Lung (tissue), 12 donors: ENCODE data around the gene PCGF6. TPM values are rescaled to one million over a fixed set of nuclear protein-coding genes. Genes with fewer than 3 reads are reported as not detected.

Source experiments
- ATAC-seq: fragments of 200-7000 bp; cut with Tn5 transposase; one replicate; pipeline ENCODE4 v1.9.1; 2020; ENCODE audit warnings: moderate number of reproducible peaks; ENCODE audit not compliant: insufficient read depth, low FRiP score
- DNase-seq, 3 donors: peaks; one replicate each; pipeline ENCODE4 v3.0.0-alpha.2; 2013 to 2017
- H3K27ac ChIP-seq, 2 donors: one replicate each; pipeline ENCODE4 v1.5.1; 2013; ENCODE audit warnings: mild to moderate bottlenecking in 2 of 2, moderate library complexity in 2 of 2, control low read depth in 1 of 2, inconsistent platforms in 1 of 2, low read depth in 1 of 2, low read length in 1 of 2
- H3K27me3 ChIP-seq, 3 donors: one replicate each; pipeline ENCODE4 v1.5.1; 2013; ENCODE audit warnings: low read length in 2 of 3; ENCODE audit not compliant: control insufficient read depth in 3 of 3, insufficient read depth in 3 of 3
- H3K36me3 ChIP-seq, 4 donors: one replicate each; pipeline ENCODE4 v1.5.1; 2013; ENCODE audit warnings: low read length in 4 of 4, mild to moderate bottlenecking in 1 of 4, moderate library complexity in 1 of 4; ENCODE audit not compliant: control insufficient read depth in 4 of 4, insufficient read depth in 4 of 4
- H3K4me1 ChIP-seq, 5 donors: one replicate each; pipeline ENCODE4 v1.5.1; 2013; ENCODE audit warnings: low read length in 5 of 5, mild to moderate bottlenecking in 2 of 5, moderate library complexity in 1 of 5; ENCODE audit not compliant: control insufficient read depth in 5 of 5, insufficient read depth in 5 of 5
- H3K4me3 ChIP-seq: one replicate; pipeline ENCODE4 v1.5.1; 2013; ENCODE audit warnings: mild to moderate bottlenecking, control low read depth, moderate library complexity
- H3K9ac ChIP-seq, 2 donors: one replicate each; pipeline ENCODE4 v1.5.1; 2013; ENCODE audit warnings: low read length in 2 of 2, control low read depth in 1 of 2; ENCODE audit not compliant: insufficient read depth in 1 of 2
- H3K9me3 ChIP-seq, 4 donors: one replicate each; pipeline ENCODE4 v1.5.1; 2013; ENCODE audit warnings: low read length in 3 of 4, mild to moderate bottlenecking in 1 of 4, moderate library complexity in 1 of 4; ENCODE audit not compliant: control insufficient read depth in 4 of 4, insufficient read depth in 3 of 4
- CTCF ChIP-seq: IDR thresholded peaks from 2 replicates; pipeline ENCODE4 v1.5.1; 2012; ENCODE audit warnings: mild to moderate bottlenecking; ENCODE audit errors: control extremely low read depth, extremely low read depth
- WGBS, 2 donors: extraction: QIAGEN DNeasy Blood & Tissue Kit; methylation state at CpG; one replicate each; pipeline ENCODE4 v1.1.7; 2013; 5-methylcytosine and 5-hydroxymethylcytosine counted together
- polyA plus RNA-seq, 2 donors: library from polyadenylated mRNA; stranded (reverse); fragments of 200-250 nt; gene quantifications; one replicate each; pipeline ENCODE4 v1.2.1, GENCODE V29; 2013
- total RNA-seq, 2 donors: library from RNA; depleted of rRNA in 1 of 2; stranded (reverse); fragments of >200 nt in 1 of 2; gene quantifications; one replicate each; pipeline ENCODE4 v1.2.1, GENCODE V29; 2014 to 2021
- donor health status: control.
- donor health status: control.
- donor health status: Bipolar disorder and iron deficiency.
- donor health status: healthy.
- donor health status: DM: yes; HTN: yes; CAD: no.

The PCGF6 gene
- total and polyA plus RNA-seq, 4 donors = 5.2 to 7.7 (median 6.5) TPM

- H3K27me3 ChIP-seq = peaks cover 28 to 36% (median 35%) of the 10 kb centered on the region in 3 donors
- no peak overlapping the region for H3K9ac ChIP-seq
- WGBS, 2 donors = 8 to 13% methylated on average over 21 of the region's 21 CpGs
Observed at GRCh38 chr10:103276251-103276895, 74.6 kb downstream of the PCGF6 start.

DNA sequence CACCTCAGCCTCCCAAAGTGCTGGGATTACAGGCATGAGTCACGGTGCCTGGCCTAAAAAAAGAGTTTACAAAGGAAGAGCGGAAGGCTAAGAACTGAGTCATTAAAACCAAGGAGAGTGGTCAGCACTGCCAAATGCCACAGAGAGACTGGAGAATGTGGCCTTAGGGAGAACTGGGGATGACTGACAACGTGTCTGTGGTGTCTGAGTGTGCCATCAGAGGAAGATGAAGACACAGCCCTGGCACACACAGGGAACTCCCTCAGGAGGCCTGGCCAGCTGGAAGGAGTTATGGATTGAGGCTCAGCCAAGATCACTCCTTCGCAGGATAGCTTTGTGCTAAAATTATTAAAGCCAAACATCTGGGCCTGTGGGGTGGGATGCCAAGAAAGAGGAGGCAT lies 77.9 kb downstream of the PCGF6 start:
- Histone ChIP-seq H3K4me3 (no peak overlapping the region), H3K9ac (no peak overlapping the region), H3K27ac (no peak overlapping the region), H3K27me3 (peaks cover 15 to 23% (median 23%) of the 10 kb centered on the region in 3 donors), H3K4me1 (peaks cover 0 to 13% (median 0%) of the 10 kb centered on the region in 5 donors), H3K36me3 (no peaks in the 10 kb centered on the region), H3K9me3 (peaks cover 0 to 8% (median 0%) of the 10 kb centered on the region in 4 donors)
- ATAC-seq = no peak
- WGBS, 2 donors = 55 to 71% methylated on average over 4 of the region's 4 CpGs
- no peak for DNase-seq
- no peak for TF ChIP-seq CTCF

More at GRCh38 chr10:103276251-103276895, 74.6 kb downstream of the PCGF6 start:
- no peak for TF ChIP-seq CTCF
- no peak for DNase-seq
- Histone ChIP-seq H3K4me3 (no peak overlapping the region), H3K4me1 (peaks cover 0 to 14% (median 0%) of the 10 kb centered on the region in 5 donors), H3K27ac (no peak overlapping the region), H3K9me3 (peaks cover 0 to 12% (median 0%) of the 10 kb centered on the region in 4 donors), H3K36me3 (no peaks in the 10 kb centered on the region)
- no peak for ATAC-seq

- H3K36me3 ChIP-seq = no peaks in the 10 kb centered on the region
- WGBS, 2 donors = 32% methylated on average over 11 of the region's 11 CpGs
- peak; percentile 53 for ATAC-seq
Observed at GRCh38 chr10:103265717-103266329, 85.1 kb downstream of the PCGF6 start.

More at GRCh38 chr10:103265717-103266329, 85.1 kb downstream of the PCGF6 start:
- DNase-seq = peak; percentile 74 to 90 (median 82)
- Histone ChIP-seq H3K9me3 (peaks cover 0 to 2% (median 0%) of the 10 kb centered on the region in 4 donors), H3K9ac (no peak overlapping the region), H3K4me1 (no peaks in the 10 kb centered on the region), H3K27me3 (peaks cover 0 to 4% (median 0%) of the 10 kb centered on the region in 3 donors), H3K27ac (no peak overlapping the region), H3K4me3 (no peak overlapping the region)
- TF ChIP-seq CTCF = no peak
